Measurements from ENCODE around the gene HRH2.

- TF ChIP-seq, protein P1, sequence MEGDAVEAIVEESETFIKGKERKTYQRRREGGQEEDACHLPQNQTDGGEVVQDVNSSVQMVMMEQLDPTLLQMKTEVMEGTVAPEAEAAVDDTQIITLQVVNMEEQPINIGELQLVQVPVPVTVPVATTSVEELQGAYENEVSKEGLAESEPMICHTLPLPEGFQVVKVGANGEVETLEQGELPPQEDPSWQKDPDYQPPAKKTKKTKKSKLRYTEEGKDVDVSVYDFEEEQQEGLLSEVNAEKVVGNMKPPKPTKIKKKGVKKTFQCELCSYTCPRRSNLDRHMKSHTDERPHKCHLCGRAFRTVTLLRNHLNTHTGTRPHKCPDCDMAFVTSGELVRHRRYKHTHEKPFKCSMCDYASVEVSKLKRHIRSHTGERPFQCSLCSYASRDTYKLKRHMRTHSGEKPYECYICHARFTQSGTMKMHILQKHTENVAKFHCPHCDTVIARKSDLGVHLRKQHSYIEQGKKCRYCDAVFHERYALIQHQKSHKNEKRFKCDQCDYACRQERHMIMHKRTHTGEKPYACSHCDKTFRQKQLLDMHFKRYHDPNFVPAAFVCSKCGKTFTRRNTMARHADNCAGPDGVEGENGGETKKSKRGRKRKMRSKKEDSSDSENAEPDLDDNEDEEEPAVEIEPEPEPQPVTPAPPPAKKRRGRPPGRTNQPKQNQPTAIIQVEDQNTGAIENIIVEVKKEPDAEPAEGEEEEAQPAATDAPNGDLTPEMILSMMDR (IDR thresholded peaks at IDR 0.05; ENCODE audit: low read depth, low read length) = no peak
- no peak for TF ChIP-seq EZH2phosphoT487 (IDR thresholded peaks at IDR 0.05; ENCODE audit: low read depth)
These were observed 33.6 kb upstream of the HRH2 start for GRCh38 chr5:175624316-175624715.
